Fibroblast of skin of scalp (primary cell): ENCODE measurements around the gene DAB2IP.
A peak's percentile ranks its signal among the peaks of the same experiment; 100 is the strongest.
"Not testable (repeated sequence)": the region's sequence is repeated elsewhere in the genome, so short reads cannot be mapped to it uniquely, and the experiment has no call there.

Source experiments
- DNase-seq: peaks from one replicate; pipeline ENCODE4 v3.0.0-alpha.2; 2013

Gene DAB2IP

DNA sequence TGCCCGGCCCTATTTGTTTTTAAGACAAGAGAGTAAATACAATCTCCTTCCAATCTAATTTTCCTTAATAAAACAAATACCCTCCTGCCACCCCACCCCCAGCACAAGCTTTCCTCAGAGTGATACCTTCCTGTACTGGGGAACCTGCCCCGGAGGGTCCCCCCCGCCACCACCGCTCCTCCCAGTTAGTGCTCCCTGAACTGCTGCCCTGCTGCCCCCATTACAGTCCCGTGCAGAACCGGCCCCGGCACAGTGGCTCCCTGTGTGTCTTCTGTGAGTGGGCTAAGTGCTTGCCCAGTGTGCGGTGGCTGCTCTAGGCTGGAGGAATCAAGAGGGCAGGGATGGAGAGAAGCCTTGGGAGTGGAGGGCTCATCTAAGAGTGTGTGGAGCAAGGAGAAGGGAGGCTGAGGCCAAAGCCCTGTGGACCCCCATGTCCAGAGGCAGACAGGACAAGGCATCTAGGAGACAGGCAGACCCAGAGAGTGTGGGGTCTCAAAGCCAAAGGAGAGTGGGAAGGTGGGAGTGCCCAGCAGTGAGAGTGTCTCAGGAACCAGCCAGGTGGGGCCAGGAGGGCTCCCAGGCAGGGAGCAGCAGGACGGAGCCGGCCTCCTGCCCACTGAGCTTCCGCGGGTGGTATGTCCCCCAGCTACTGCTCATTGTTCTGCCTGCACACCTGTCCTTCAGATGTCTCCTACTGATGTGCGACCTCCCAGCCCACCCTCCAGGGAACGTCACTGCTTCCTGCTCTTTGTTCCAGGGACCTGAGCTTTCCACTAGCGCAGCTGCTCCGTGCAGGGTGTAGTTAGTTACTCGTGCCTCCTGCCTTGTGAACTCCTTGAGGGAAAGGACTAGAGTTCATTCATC is 129.0 kb downstream of the DAB2IP start:
- no peak for DNase-seq

GRCh38 chr9:121781145-121781548 is 129.7 kb downstream of the DAB2IP start:
- DNase-seq = no peak

DNA sequence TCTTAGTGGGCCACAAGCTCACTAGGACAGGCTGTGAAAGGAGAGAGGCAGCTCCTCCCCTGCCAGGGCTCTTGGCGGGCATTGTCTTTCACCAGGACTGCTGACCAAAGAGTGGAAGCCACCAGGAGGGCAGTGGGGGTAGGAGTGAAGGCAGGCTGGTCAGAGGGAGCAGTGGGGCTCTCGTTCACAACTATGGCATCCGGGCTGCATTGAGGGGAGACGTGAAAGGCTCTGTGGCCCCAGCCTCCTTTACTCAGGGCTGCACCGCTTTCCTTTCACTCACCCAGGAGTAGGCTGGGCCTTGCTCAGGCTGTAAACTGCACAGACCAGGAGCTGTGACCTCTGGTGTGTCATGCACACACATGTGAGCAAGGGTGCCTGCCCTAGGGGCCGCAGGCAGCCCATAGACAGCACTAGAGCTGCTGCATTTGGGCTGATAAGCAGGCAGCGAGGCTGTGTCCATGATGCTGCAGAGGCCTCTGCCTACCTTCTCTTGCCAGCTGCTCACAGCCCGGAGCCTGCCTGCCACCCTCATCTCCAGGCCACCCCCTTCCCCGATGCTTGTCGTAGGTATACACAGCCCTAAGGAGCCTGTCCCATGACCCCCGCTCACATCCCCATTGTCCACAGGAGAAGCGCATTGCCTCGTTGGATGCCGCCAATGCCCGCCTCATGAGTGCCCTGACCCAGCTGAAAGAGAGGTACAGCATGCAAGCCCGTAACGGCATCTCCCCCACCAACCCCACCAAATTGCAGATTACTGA is 130.4 kb downstream of the DAB2IP start:
- no peak for DNase-seq

GRCh38 chr9:121782514-121783110 is 131.2 kb downstream of the DAB2IP start:
- no peak for DNase-seq

DNA sequence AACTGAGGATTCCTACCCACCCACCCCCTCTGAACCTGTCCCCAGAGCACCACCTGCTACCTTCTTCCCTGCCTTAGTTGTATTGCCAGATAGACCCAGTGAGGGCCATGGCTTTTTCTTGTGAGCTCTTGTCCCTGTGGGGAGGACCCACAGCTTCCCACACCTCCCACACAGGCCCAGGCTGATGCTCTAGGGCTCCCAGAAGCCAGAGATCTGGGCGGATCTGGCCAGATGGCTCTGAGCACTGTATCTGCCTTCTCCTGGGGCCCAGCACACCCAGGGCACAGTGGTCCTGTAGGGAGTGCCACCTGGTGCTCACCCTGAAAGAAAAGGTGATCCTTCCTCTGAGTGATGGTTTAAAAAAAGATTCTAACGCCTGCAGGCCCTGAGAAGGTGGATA is 131.7 kb downstream of the DAB2IP start:
- DNase-seq = no peak

- peak; percentile 24 for DNase-seq
Observed at GRCh38 chr9:121783521-121784507, 132.4 kb downstream of the DAB2IP start.

DNA sequence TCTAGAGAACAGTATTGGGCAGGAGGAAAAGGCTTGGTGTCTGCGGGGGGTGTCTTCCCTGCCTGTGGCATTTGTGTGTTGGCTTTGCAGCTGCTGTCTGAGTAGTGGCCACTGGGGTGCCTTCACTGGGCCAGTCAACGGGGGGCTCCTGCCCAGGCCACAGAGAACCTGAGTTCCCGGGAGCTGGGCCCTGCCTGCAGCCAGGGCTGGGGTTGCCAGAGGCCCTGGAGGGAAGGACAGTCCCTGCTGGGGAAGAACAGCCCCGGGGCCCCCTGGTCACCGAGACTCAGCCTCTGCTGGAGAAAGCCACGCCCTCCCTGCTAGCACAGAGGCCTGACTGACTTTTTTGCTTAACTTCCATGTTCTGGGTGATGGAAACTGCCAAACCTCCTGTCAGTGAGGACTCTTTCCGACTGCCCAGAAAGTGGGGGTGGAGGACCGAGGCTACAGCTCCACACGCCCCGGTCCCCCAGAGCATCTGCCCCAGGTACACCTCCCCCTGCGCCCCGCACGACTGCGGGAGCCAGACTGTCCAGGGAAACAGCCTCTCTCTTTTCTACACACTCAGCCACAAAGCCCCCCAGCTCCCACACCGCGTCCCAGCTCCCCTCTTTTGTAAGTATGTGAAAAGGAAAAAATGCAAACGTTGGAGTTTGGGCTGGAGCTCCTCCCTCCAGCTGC is 133.4 kb downstream of the DAB2IP start:
- DNase-seq = no peak

DNA sequence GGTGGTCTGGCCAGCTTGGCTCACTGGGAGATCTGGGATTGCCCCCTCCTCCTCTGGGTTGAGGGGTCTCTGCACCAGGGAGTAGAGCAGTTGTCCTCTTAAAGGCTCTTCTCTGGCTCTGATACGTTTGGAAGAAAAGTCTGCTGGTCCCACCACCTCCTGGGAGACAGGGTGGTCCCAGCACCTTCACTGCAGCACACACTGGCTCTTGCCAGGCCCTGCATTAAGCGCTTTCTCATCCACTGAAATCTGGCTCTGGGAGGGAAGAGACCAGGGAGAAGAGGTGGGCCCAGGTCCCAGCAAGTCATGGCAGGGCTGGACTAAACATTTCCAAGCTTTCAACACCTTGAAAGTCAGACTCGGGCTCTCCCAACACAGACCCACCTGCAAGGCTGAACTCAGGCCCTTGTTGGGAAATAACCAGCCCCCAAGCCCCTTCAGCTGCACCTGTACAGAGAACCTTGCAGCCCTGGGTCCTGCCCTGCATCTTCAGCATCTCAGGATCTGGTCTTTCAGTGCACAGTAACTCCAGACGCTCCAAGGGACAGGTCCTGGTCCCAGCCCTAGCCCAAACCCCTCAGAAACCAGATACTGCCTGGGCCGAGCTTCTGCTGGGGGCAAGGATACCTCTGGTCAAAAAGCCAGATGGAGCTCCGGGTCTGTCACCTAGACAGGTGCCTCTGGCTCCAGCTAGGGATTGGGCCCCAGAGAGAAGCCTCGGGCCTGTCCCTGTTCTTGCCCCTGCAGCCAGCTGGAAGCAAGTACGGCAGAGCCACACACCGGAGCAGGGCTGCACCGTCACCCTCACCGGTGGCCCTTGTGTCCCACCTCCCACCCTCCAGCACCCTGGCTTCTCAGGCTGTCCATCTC is 134.5 kb downstream of the DAB2IP start:
- DNase-seq = no peak

- no peak for DNase-seq
Observed at GRCh38 chr9:121786543-121786948, 135.1 kb downstream of the DAB2IP start.

GRCh38 chr9:121786998-121787422 is 135.6 kb downstream of the DAB2IP start:
- DNase-seq = no peak

- no peak for DNase-seq
Observed at GRCh38 chr9:121788686-121789366, 137.4 kb downstream of the DAB2IP start.

- no peak for DNase-seq
Observed at GRCh38 chr9:121790841-121791240, 139.4 kb downstream of the DAB2IP start.

GRCh38 chr9:121792476-121792875 is 141.0 kb downstream of the DAB2IP start:
- not testable (repeated sequence) for DNase-seq

DNA sequence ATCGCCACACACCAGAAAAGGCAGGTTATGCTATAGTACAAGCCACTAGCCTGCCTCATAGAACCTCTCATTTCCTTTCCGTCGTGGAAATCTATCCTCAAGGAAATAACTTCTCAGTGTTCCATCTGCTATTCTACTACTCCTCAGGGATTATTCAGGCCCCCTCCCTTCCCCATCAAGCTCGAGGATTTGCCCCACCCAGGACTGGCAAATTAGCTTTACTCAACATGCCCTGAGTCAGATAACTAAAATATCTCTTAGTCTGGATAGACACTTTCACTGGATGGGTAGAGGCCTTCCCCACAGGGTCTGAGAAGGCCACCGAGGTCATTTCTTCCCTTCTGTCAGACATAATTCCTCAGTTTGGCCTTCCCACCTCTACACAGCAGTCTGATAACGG is 142.9 kb downstream of the DAB2IP start:
- not testable (repeated sequence) for DNase-seq

DNA sequence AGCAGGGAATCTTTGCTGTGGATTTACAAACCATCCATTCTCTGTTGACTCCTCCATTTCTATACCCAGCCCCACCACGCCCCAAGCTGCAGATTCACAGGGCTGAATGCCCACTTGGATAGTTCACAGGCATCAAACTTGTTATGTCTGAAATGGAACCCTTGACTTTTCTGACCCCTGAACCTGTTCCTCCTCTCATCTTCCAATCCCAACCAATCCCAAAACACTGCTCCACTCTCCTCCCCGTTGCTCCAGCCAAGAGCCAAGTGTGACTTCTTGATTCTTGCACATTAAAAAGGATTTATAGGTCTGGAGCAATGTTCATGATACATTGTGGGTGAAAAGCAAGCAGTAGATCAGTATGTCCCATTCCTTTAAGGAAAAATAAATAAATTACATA is 145.6 kb downstream of the DAB2IP start:
- DNase-seq = no peak

GRCh38 chr9:121798941-121799340 is 147.5 kb downstream of the DAB2IP start:
- no peak for DNase-seq

DNA sequence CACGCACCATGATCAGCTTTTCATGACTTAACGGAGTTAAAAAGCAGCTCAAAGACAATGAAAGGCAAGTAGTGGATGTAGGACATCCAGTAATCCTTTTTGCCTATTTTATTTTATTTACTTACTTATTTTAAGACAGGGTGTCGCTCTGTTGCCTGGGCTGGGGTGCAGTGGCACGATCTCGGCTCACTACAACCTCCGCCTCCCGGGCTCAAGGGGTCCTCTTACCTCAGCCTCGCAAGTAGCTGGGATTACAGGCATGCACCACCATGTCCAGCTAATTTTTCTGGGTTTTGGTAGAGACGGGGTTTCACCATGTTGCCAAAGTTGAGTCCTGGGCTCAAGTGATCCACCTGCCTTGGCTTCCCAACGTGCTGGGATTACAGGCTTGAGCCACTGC is 148.9 kb downstream of the DAB2IP start:
- DNase-seq = no peak

DNA sequence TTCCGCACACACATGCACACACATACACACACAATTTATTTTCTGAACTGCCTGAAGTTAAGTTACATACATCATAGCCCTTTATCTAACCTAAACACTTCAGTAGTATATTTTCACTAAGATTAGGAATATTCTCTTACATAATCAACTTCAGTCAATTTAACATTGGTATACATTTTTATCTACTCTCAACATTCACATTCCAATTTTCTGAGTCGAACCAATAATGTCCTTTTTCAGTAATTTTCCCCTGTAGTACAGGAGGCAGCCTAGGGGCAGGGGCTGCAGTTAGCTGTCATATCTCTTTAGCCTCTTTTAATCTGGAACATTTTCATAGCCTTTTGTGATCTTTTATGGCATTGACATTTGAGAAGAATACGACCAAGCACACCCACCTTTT is 150.1 kb downstream of the DAB2IP start:
- peak; percentile 6 for DNase-seq

GRCh38 chr9:121802753-121803152 is 151.3 kb downstream of the DAB2IP start:
- DNase-seq = no peak
